ENCODE measurements around the gene FBXO38. TPM values are rescaled to one million over a fixed set of nuclear protein-coding genes. Genes with fewer than 3 reads are reported as not detected.

Gene FBXO38
- total and polyA plus RNA-seq, 2 donors (not counting 1 experiment from before 2014, with no cell fraction given), result 14.4 to 97.0 TPM

- Histone ChIP-seq H3K4me1 (ENCODE audit: control insufficient read depth in 2 of 2, insufficient read depth in 2 of 2, low read length in 2 of 2) (peaks cover 0 to 5% of the 10 kb centered on the region in 2 donors), H3K36me3 (replicated peaks in 1 of 2; ENCODE audit: control extremely low read depth in 1 of 2, control insufficient read depth in 1 of 2, extremely low read depth in 1 of 2, insufficient read depth in 2 of 2, low read length in 1 of 2) (no peaks in the 10 kb centered on the region), H3K27ac (ENCODE audit: low read length in 2 of 2) (no peak overlapping the region), H3K9me3 (ENCODE audit: control extremely low read depth in 1 of 3, control insufficient read depth in 2 of 3, insufficient read depth in 1 of 3, low read length in 2 of 3) (no peaks in the 10 kb centered on the region), H2AFZ (ENCODE audit: insufficient read depth, low read depth, low read length, poor library complexity, severe bottlenecking) (no peak overlapping the region), H3K9ac (ENCODE audit: low read length) (no peak overlapping the region), H3K79me2 (ENCODE audit: control insufficient read depth, insufficient read depth, low read length) (no peaks in the 10 kb centered on the region), H4K20me1 (ENCODE audit: control insufficient read depth, insufficient read depth, low read length, poor library complexity, severe bottlenecking) (no peaks in the 10 kb centered on the region), H3K4me2 (replicated peaks; ENCODE audit: low read depth, low read length, poor library complexity, severe bottlenecking) (no peak overlapping the region), H3K27me3 (replicated peaks in 1 of 4; ENCODE audit: control extremely low read depth in 1 of 4, control insufficient read depth in 3 of 4, insufficient read depth in 4 of 4, low read length in 3 of 4) (peaks cover 0 to 12% (median 10%) of the 10 kb centered on the region in 4 experiments), H3K4me3 (ENCODE audit: control extremely low read depth in 1 of 5, extremely low read depth in 1 of 5, insufficient read depth in 1 of 5, low read depth in 2 of 5, low read length in 4 of 5) (no peak overlapping the region)
- POLR2A ChIA-PET, result no interaction called here
- DNase-seq, result no peak
- H3K27me3 Mint-ChIP-seq, result peaks cover 43% of the 10 kb centered on the region
- intact Hi-C loops (cut with micrococcal nuclease), result no loop called here
- TF ChIP-seq CTCF (IDR thresholded peaks at IDR 0.05) (no peak), EZH2 (IDR thresholded peaks at IDR 0.05; ENCODE audit: borderline replicate concordance, insufficient read depth, low read depth, low read length, poor library complexity, severe bottlenecking) (no peak)
- no peak overlapping the region for H3K27ac Mint-ChIP-seq
- CTCF ChIA-PET, result no interaction called here
- peaks cover 3% of the 10 kb centered on the region for H3K4me1 Mint-ChIP-seq
- ATAC-seq (ENCODE audit: low read depth), result no peak
- no peaks in the 10 kb centered on the region for H3K9me3 Mint-ChIP-seq (ENCODE audit: insufficient read depth)
- no peak overlapping the region for H3K4me3 Mint-ChIP-seq
Measured at GRCh38 chr5:148484651-148485050, 100.9 kb downstream of the FBXO38 start.

GRCh38 chr5:148486456-148486855 lies 102.7 kb downstream of the FBXO38 start:
- Mint-ChIP-seq H3K27me3 (peaks cover 43% of the 10 kb centered on the region), H3K27ac (no peak overlapping the region), H3K4me1 (peaks cover 3% of the 10 kb centered on the region), H3K9me3 (ENCODE audit: insufficient read depth) (no peaks in the 10 kb centered on the region), H3K4me3 (no peak overlapping the region)
- H3K4me1 ChIP-seq (ENCODE audit: control insufficient read depth in 2 of 2, insufficient read depth in 2 of 2, low read length in 2 of 2), result peaks cover 0 to 5% of the 10 kb centered on the region in 2 donors
- H3K36me3 ChIP-seq (replicated peaks in 1 of 2; ENCODE audit: control extremely low read depth in 1 of 2, control insufficient read depth in 1 of 2, extremely low read depth in 1 of 2, insufficient read depth in 2 of 2, low read length in 1 of 2), result no peaks in the 10 kb centered on the region
- POLR2A ChIA-PET, result no interaction called here
- no peaks in the 10 kb centered on the region for H4K20me1 ChIP-seq (ENCODE audit: control insufficient read depth, insufficient read depth, low read length, poor library complexity, severe bottlenecking)
- peaks cover 0 to 17% (median 10%) of the 10 kb centered on the region in 4 experiments for H3K27me3 ChIP-seq (replicated peaks in 1 of 4; ENCODE audit: control extremely low read depth in 1 of 4, control insufficient read depth in 3 of 4, insufficient read depth in 4 of 4, low read length in 3 of 4)
- H3K9me3 ChIP-seq (ENCODE audit: control extremely low read depth in 1 of 3, control insufficient read depth in 2 of 3, insufficient read depth in 1 of 3, low read length in 2 of 3), result no peaks in the 10 kb centered on the region
- DNase-seq (no peak), ATAC-seq (ENCODE audit: low read depth) (no peak)
- no peak overlapping the region for H3K27ac ChIP-seq (ENCODE audit: low read length in 2 of 2)
- no peak overlapping the region for H2AFZ ChIP-seq (ENCODE audit: insufficient read depth, low read depth, low read length, poor library complexity, severe bottlenecking)
- CTCF ChIA-PET, result no interaction called here
- intact Hi-C loops (cut with micrococcal nuclease), result no loop called here
- H3K79me2 ChIP-seq (ENCODE audit: control insufficient read depth, insufficient read depth, low read length), result no peaks in the 10 kb centered on the region
- H3K9ac ChIP-seq (ENCODE audit: low read length), result no peak overlapping the region
- H3K4me3 ChIP-seq (ENCODE audit: control extremely low read depth in 1 of 5, extremely low read depth in 1 of 5, insufficient read depth in 1 of 5, low read depth in 2 of 5, low read length in 4 of 5), result no peak overlapping the region
- WGBS (ENCODE audit: insufficient coverage), result 80% methylated on average over 1 of the region's 3 CpGs
- no peak overlapping the region for H3K4me2 ChIP-seq (replicated peaks; ENCODE audit: low read depth, low read length, poor library complexity, severe bottlenecking)
- no peak for TF ChIP-seq EZH2 (IDR thresholded peaks at IDR 0.05; ENCODE audit: borderline replicate concordance, insufficient read depth, low read depth, low read length, poor library complexity, severe bottlenecking)
- TF ChIP-seq CTCF (IDR thresholded peaks at IDR 0.05), result no peak
